H1 (cell line): ENCODE data around the gene ZBP1. TPM values are rescaled to one million over a fixed set of nuclear protein-coding genes. Genes with fewer than 3 reads are reported as not detected.

ENCODE experiments used
- CTCF ChIA-PET: fragments of 300-600 bp; sonication (Branson Sonifier 250); formaldehyde crosslinking; loops from one replicate; lab custom pipeline; 2021; ENCODE audit not compliant: partially characterized antibody; lab: Charles Lee
- POLR2A ChIA-PET: fragments of 300-600 bp; sonication (Branson Sonifier 250); formaldehyde crosslinking; loops from one replicate; lab custom pipeline; 2021; ENCODE audit warnings: inconsistent platforms; ENCODE audit not compliant: partially characterized antibody; lab: Charles Lee
- DNase-seq, 2 experiments: peaks; one replicate each; pipeline versions ENCODE4 v3.0.0 to v3.0.0-alpha.2; 2010 to 2022; ENCODE audit warnings: low spot score in 2 of 2, low read depth in 1 of 2, mixed read lengths in 1 of 2
- FAIRE-seq: peaks from 2 replicates; lab custom pipeline; 2011; peaks lifted over from hg19 to GRCh38; lab: Jason Lieb, UNC
- H2AFZ ChIP-seq: 2 replicates; pipeline ENCODE4 v1.8.1; 2012; ENCODE audit warnings: low read length, inconsistent platforms
- H2AK5ac ChIP-seq: 2 replicates; pipeline ENCODE4 v1.6.1; 2013; ENCODE audit warnings: low read depth, low read length
- H2BK120ac ChIP-seq: replicated peaks from 2 replicates; pipeline ENCODE3; 2013; ENCODE audit warnings: low read depth, low read length, inconsistent platforms
- H2BK12ac ChIP-seq: 2 replicates; pipeline ENCODE4 v1.6.1; 2013; ENCODE audit warnings: low read depth, low read length
- H2BK15ac ChIP-seq: 2 replicates; pipeline ENCODE4 v1.6.1; 2013; ENCODE audit warnings: low read length
- H2BK20ac ChIP-seq: 2 replicates; pipeline ENCODE4 v1.6.1; 2013; ENCODE audit warnings: low read length
- H2BK5ac ChIP-seq: 2 replicates; pipeline ENCODE4 v1.6.1; 2013; ENCODE audit warnings: low read depth, low read length
- H3K14ac ChIP-seq: 2 replicates; pipeline ENCODE4 v1.6.1; 2013; ENCODE audit warnings: inconsistent platforms; ENCODE audit not compliant: insufficient read length
- H3K18ac ChIP-seq: 2 replicates; pipeline ENCODE4 v1.6.1; 2013; ENCODE audit warnings: low read length; ENCODE audit errors: extremely low read depth
- H3K23ac ChIP-seq: 2 replicates; pipeline ENCODE4 v1.6.1; 2013; ENCODE audit warnings: inconsistent platforms; ENCODE audit not compliant: insufficient read length
- H3K23me2 ChIP-seq: 2 replicates; pipeline ENCODE4 v1.6.1; 2013; ENCODE audit warnings: low read depth, low read length
- H3K27ac ChIP-seq: 2 replicates; pipeline ENCODE4 v1.6.1; 2011; ENCODE audit warnings: low read depth, low read length, inconsistent platforms
- H3K27me3 ChIP-seq, 4 experiments: replicated peaks in 1 of 4; 1 replicate in 1 of 4; 2 replicates in 3 of 4; pipeline versions ENCODE4 v1.6.1 to v1.8.1; 2011 to 2013; ENCODE audit warnings: low read length in 3 of 4, mild to moderate bottlenecking in 3 of 4, inconsistent platforms in 2 of 4, mixed read lengths in 2 of 4, moderate library complexity in 1 of 4; ENCODE audit not compliant: control insufficient read depth in 3 of 4, insufficient read depth in 3 of 4; ENCODE audit errors: extremely low read depth in 1 of 4
- H3K36me3 ChIP-seq, 4 experiments: 2 replicates each; pipeline versions ENCODE4 v1.6.1 to v1.8.1; 2011 to 2013; ENCODE audit warnings: mild to moderate bottlenecking in 4 of 4, low read length in 3 of 4, moderate library complexity in 2 of 4, control low read depth in 1 of 4, inconsistent platforms in 1 of 4; ENCODE audit not compliant: insufficient read depth in 4 of 4, control insufficient read depth in 2 of 4
- H3K4ac ChIP-seq: replicated peaks from 2 replicates; pipeline ENCODE3; 2013; ENCODE audit warnings: low read length, low read depth, mixed read lengths, inconsistent platforms; ENCODE audit not compliant: insufficient read length
- H3K4me1 ChIP-seq, 4 experiments: replicated peaks in 1 of 4; 1 replicate in 1 of 4; 2 replicates in 3 of 4; pipeline versions ENCODE4 v1.6.1 to v1.8.1; 2011 to 2013; ENCODE audit warnings: low read length in 3 of 4, inconsistent platforms in 2 of 4, mixed read lengths in 1 of 4; ENCODE audit not compliant: insufficient read depth in 4 of 4, control insufficient read depth in 3 of 4
- H3K4me2 ChIP-seq, 2 experiments: 2 replicates each; pipeline versions ENCODE4 v1.6.1 to v1.8.1; 2011 to 2013; ENCODE audit warnings: low read depth in 2 of 2, low read length in 2 of 2, control low read depth in 1 of 2, inconsistent platforms in 1 of 2, mild to moderate bottlenecking in 1 of 2; ENCODE audit not compliant: insufficient read depth in 1 of 2
- H3K4me3 ChIP-seq, 4 experiments: fragments of 200-600, 300-600 bp in 1 of 4; sonication (generic), shearing (Covaris generic), sonication (Bioruptor Twin) in 1 of 4; 2 replicates each; pipeline versions ENCODE4 v1.5.1 to v1.8.1; 2011 to 2016; ENCODE audit warnings: low read length in 4 of 4, low read depth in 3 of 4, control low read depth in 2 of 4, inconsistent platforms in 2 of 4, mild to moderate bottlenecking in 2 of 4, mixed read lengths in 1 of 4, moderate library complexity in 1 of 4; ENCODE audit not compliant: insufficient read depth in 2 of 4; ENCODE audit errors: extremely low read depth in 1 of 4
- H3K56ac ChIP-seq: replicated peaks from 2 replicates; pipeline ENCODE3; 2013; ENCODE audit warnings: low read depth, mild to moderate bottlenecking, mixed read lengths, low read length, inconsistent platforms; ENCODE audit not compliant: insufficient read length
- H3K79me1 ChIP-seq: 2 replicates; pipeline ENCODE4 v1.6.1; 2013; ENCODE audit warnings: low read depth, low read length, control low read depth
- H3K79me2 ChIP-seq, 2 experiments: 2 replicates each; pipeline versions ENCODE4 v1.6.1 to v1.8.1; 2012 to 2013; ENCODE audit warnings: low read length in 2 of 2, mild to moderate bottlenecking in 2 of 2, inconsistent platforms in 1 of 2; ENCODE audit not compliant: insufficient read depth in 2 of 2, control insufficient read depth in 1 of 2
- H3K9ac ChIP-seq, 4 experiments: replicated peaks in 1 of 4; 1 replicate in 1 of 4; 2 replicates in 3 of 4; pipeline versions ENCODE4 v1.6.1 to v1.8.1; 2011 to 2013; ENCODE audit warnings: low read depth in 3 of 4, low read length in 3 of 4, control low read depth in 2 of 4, mild to moderate bottlenecking in 2 of 4, moderate library complexity in 2 of 4, inconsistent platforms in 1 of 4; ENCODE audit errors: extremely low read depth in 1 of 4
- H3K9me3 ChIP-seq, 2 experiments: 2 replicates each; pipeline versions ENCODE4 v1.6.1 to v1.8.1; 2012 to 2013; ENCODE audit warnings: mild to moderate bottlenecking in 2 of 2, moderate library complexity in 2 of 2, control low read depth in 1 of 2, inconsistent platforms in 1 of 2, low read depth in 1 of 2, low read length in 1 of 2, mixed read lengths in 1 of 2; ENCODE audit not compliant: insufficient read depth in 2 of 2
- H4K20me1 ChIP-seq, 2 experiments: replicated peaks in 1 of 2; 2 replicates each; pipeline versions ENCODE3 to v1.8.1; 2011 to 2013; ENCODE audit warnings: inconsistent platforms in 2 of 2, low read length in 2 of 2, mild to moderate bottlenecking in 1 of 2; ENCODE audit not compliant: insufficient read depth in 2 of 2, control insufficient read depth in 1 of 2
- H4K5ac ChIP-seq: 2 replicates; pipeline ENCODE4 v1.6.1; 2013; ENCODE audit warnings: low read length, low read depth, mixed read lengths, inconsistent platforms; ENCODE audit not compliant: insufficient read length
- H4K8ac ChIP-seq: 2 replicates; pipeline ENCODE4 v1.8.0; 2013; ENCODE audit warnings: mild to moderate bottlenecking, moderate library complexity, low read length, inconsistent platforms; ENCODE audit not compliant: insufficient read depth; ENCODE audit errors: extremely low read depth
- H4K91ac ChIP-seq: replicated peaks from 2 replicates; pipeline ENCODE3; 2013; ENCODE audit warnings: low read length, mixed read lengths, inconsistent platforms; ENCODE audit not compliant: insufficient read length
- BACH1 ChIP-seq: IDR thresholded peaks from 2 replicates; pipeline ENCODE4 v1.6.1; 2012; ENCODE audit warnings: low read length, improper control_type of control experiment
- CREB1 ChIP-seq: IDR thresholded peaks from 2 replicates; pipeline ENCODE4 v1.6.1; 2012; ENCODE audit warnings: inconsistent platforms
- CTCF ChIP-seq, 3 experiments: IDR thresholded peaks; 1 replicate in 2 of 3; 2 replicates in 1 of 3; pipeline versions ENCODE4 v1.5.1 to v1.6.1; 2011; ENCODE audit warnings: low read length in 3 of 3, mild to moderate bottlenecking in 3 of 3, inconsistent platforms in 2 of 3, low read depth in 1 of 3, moderate library complexity in 1 of 3; ENCODE audit not compliant: insufficient read depth in 1 of 3; ENCODE audit errors: control extremely low read depth in 1 of 3
- KDM4A ChIP-seq: IDR thresholded peaks from one replicate; pipeline ENCODE4 v1.7.1; 2012; ENCODE audit warnings: low read depth, mild to moderate bottlenecking, moderate library complexity, low read length, inconsistent platforms; ENCODE audit not compliant: severe bottlenecking
- MAX ChIP-seq: IDR thresholded peaks from 2 replicates; pipeline ENCODE4 v1.6.1; 2012; ENCODE audit warnings: inconsistent platforms
- WGBS, 2 experiments: shearing (Covaris generic) in 1 of 2; methylation state at CpG; one replicate each; pipeline versions ENCODE4 v1.1.6 to v1.1.7; 2013 to 2015; ENCODE audit warnings: low lambda C conversion rate in 2 of 2, mixed read lengths in 2 of 2, inconsistent platforms in 1 of 2, low coverage in 1 of 2, missing lambda C conversion rate in 1 of 2; ENCODE audit not compliant: insufficient replicate concordance in 2 of 2, insufficient coverage in 1 of 2, insufficient read length in 1 of 2; ENCODE audit errors: extremely low coverage in 1 of 2, missing lambda C conversion rate in 1 of 2; 5-methylcytosine and 5-hydroxymethylcytosine counted together
- polyA plus RNA-seq, 7 experiments: library from polyadenylated mRNA; depleted of rRNA in 3 of 7; stranded (reverse) in 5 of 7; unstranded in 2 of 7; fragments of >200 nt in 5 of 7; fragments of 200-250 nt in 2 of 7; gene quantifications; 1 replicate in 5 of 7; 2 replicates in 1 of 7; 4 replicates in 1 of 7; pipeline versions ENCODE4 v1.2.1 to v1.2.3, GENCODE V29; 2011 to 2013; ENCODE audit warnings: missing spikeins in 2 of 7, mixed read lengths in 2 of 7
- total RNA-seq: library from RNA; stranded (reverse); fragmentation: NEBNext Ultra II Directional; extraction: Animal tissue kit (Norgen Biotek cat#: 25700); gene quantifications from 2 replicates; pipeline ENCODE4 v1.2.1, GENCODE V29; 2021

Gene ZBP1
- total and polyA plus RNA-seq, 2 of the 8 experiments (the other 6 are each of a cell fraction or from before 2014, with no cell fraction given): not detected

GRCh38 chr20:57613481-57613921 lies 6.7 kb downstream of the ZBP1 start:
- peaks cover 0 to 1% (median 0%) of the 10 kb centered on the region in 4 experiments; a peak in 1 of 7 replicates for H3K4me1 ChIP-seq
- H3K9ac ChIP-seq: no peak overlapping the region
- H4K91ac ChIP-seq: no peak overlapping the region
- no peak overlapping the region for H2BK120ac ChIP-seq
- no peak overlapping the region for H3K4me3 ChIP-seq
- no peak overlapping the region for H2AFZ ChIP-seq
- no peak overlapping the region for H3K4ac ChIP-seq
- DNase-seq (no peak), FAIRE-seq (no peak)
- H3K23me2 ChIP-seq: no peaks in the 10 kb centered on the region
- no peak overlapping the region for H2AK5ac ChIP-seq
- no peak overlapping the region for H3K4me2 ChIP-seq
- H4K8ac ChIP-seq: no peak overlapping the region
- no peak overlapping the region for H3K23ac ChIP-seq
- no peak overlapping the region for H2BK5ac ChIP-seq
- CTCF ChIA-PET: interaction anchor here (0.8 to 1.7 kb wide), 4 partner anchors 9 to 579 kb away, joined by 3 to 5 read pairs (median 4); no protein-coding TSS in a partner anchor
- H3K18ac ChIP-seq: no peak overlapping the region
- H2BK12ac ChIP-seq: no peak overlapping the region
- no peak overlapping the region for H2BK20ac ChIP-seq
- H3K27ac ChIP-seq: no peak overlapping the region
- no peaks in the 10 kb centered on the region for H3K9me3 ChIP-seq
- H3K79me2 ChIP-seq: no peaks in the 10 kb centered on the region
- H4K5ac ChIP-seq: no peak overlapping the region
- no peak overlapping the region for H3K56ac ChIP-seq
- no peaks in the 10 kb centered on the region for H4K20me1 ChIP-seq
- H3K79me1 ChIP-seq: no peaks in the 10 kb centered on the region
- H3K36me3 ChIP-seq: no peaks in the 10 kb centered on the region
- 91% methylated on average over 12 of the region's 12 CpGs; no CpG with 5 or more reads in 1 of the 2 experiments for WGBS, 2 experiments
- no peak for TF ChIP-seq BACH1
- no peak for TF ChIP-seq CTCF (IDR thresholded peaks at IDR 0.05; ENCODE audit: control extremely low read depth in 1 of 3, insufficient read depth in 1 of 3, low read depth in 1 of 3, low read length in 3 of 3)
- TF ChIP-seq CREB1: no peak
- TF ChIP-seq KDM4A: no peak
- no peak for TF ChIP-seq MAX
- H3K27me3 ChIP-seq: no peaks in the 10 kb centered on the region
- no peak overlapping the region for H2BK15ac ChIP-seq
- H3K14ac ChIP-seq: no peak overlapping the region
- POLR2A ChIA-PET: no interaction called here
